OCI-LY7 (cell line): Measurements from ENCODE around the gene KIAA0232. TPM values are rescaled to one million over a fixed set of nuclear protein-coding genes. Genes with fewer than 3 reads are reported as not detected.
"Not testable (repeated sequence)": the region's sequence is repeated elsewhere in the genome, so short reads cannot be mapped to it uniquely, and the experiment has no call there.

ENCODE experiments used
- BruUV-seq: library from RNA; stranded (reverse); fragments of 400-500 nt; replicated peaks from 2 replicates; lab custom pipeline; 2021; lab: Mats Ljungman, UMichigan
- CTCF ChIA-PET: fragments of 300-600 bp; sonication (Branson Sonifier 250); formaldehyde crosslinking; loops from one replicate; lab custom pipeline; 2022; ENCODE audit warnings: antibody characterized with exemption; ENCODE audit not compliant: unreplicated experiment; lab: Charles Lee
- POLR2A ChIA-PET: fragments of 300-600 bp; sonication (Branson Sonifier 250); formaldehyde crosslinking; loops from one replicate; lab custom pipeline; 2022; ENCODE audit warnings: antibody characterized with exemption; lab: Charles Lee
- DNase-seq: peaks from one replicate; pipeline ENCODE4 v3.0.0-alpha.2; 2015; ENCODE audit warnings: low spot score
- H2AFZ ChIP-seq: fragments of 200-600 bp; sonication (generic), shearing (Covaris generic); 2 replicates; pipeline ENCODE4 v1.6.1; 2014; ENCODE audit warnings: mild to moderate bottlenecking, antibody characterized with exemption, low read length, moderate library complexity
- H3K27ac ChIP-seq: fragments of 200-600 bp; sonication (generic); 2 replicates; pipeline ENCODE4 v1.5.1; 2014; ENCODE audit warnings: mixed run types, low read depth, mild to moderate bottlenecking, moderate library complexity, low read length, inconsistent platforms; ENCODE audit not compliant: poor library complexity, severe bottlenecking
- H3K36me3 ChIP-seq: fragments of 200-600 bp; sonication (generic); 2 replicates; pipeline ENCODE4 v1.6.1; 2014; ENCODE audit warnings: mild to moderate bottlenecking, antibody characterized with exemption, low read length, moderate library complexity, mixed read lengths; ENCODE audit not compliant: insufficient read depth
- H3K4me1 ChIP-seq: fragments of 200-600 bp; sonication (generic); 2 replicates; pipeline ENCODE4 v1.5.1; 2014; ENCODE audit warnings: mild to moderate bottlenecking, low read length; ENCODE audit not compliant: insufficient read depth, poor library complexity, severe bottlenecking
- H3K4me2 ChIP-seq: fragments of 200-600 bp; sonication (generic); 2 replicates; pipeline ENCODE4 v1.6.1; 2014; ENCODE audit warnings: mild to moderate bottlenecking, low read length
- H3K4me3 ChIP-seq: fragments of 200-600 bp; sonication (generic); 2 replicates; pipeline ENCODE4 v1.5.1; 2014; ENCODE audit warnings: mild to moderate bottlenecking, low read depth, low read length; ENCODE audit not compliant: poor library complexity, severe bottlenecking
- H3K79me2 ChIP-seq: fragments of 200-600 bp; sonication (generic); 2 replicates; pipeline ENCODE4 v1.6.1; 2016; ENCODE audit warnings: low read depth, mild to moderate bottlenecking, low read length, moderate library complexity, mixed read lengths; ENCODE audit not compliant: insufficient read depth
- H3K9me2 ChIP-seq: fragments of 200-600 bp; sonication (generic); 2 replicates; pipeline ENCODE4 v1.6.1; 2016; ENCODE audit warnings: mild to moderate bottlenecking, low read length, mixed read lengths; ENCODE audit not compliant: insufficient read depth
- H3K9me3 ChIP-seq: fragments of 200-600 bp; sonication (generic); 2 replicates; pipeline ENCODE4 v1.6.1; 2014; ENCODE audit warnings: mild to moderate bottlenecking, mixed run types, low read length, mixed read lengths
- H4K20me1 ChIP-seq: fragments of 200-600 bp; sonication (generic); 2 replicates; pipeline ENCODE4 v1.6.1; 2014; ENCODE audit warnings: mild to moderate bottlenecking, antibody characterized with exemption, low read length, moderate library complexity, mixed read lengths; ENCODE audit not compliant: insufficient read depth
- CTCF ChIP-seq: fragments of 200-600 bp; sonication (generic); conservative IDR thresholded peaks from 2 replicates; pipeline ENCODE4 v1.5.1; 2014; ENCODE audit warnings: mild to moderate bottlenecking, antibody characterized with exemption, low read length, moderate library complexity, mixed read lengths
- EZH2phosphoT487 ChIP-seq: fragments of 200-600 bp; sonication (generic); IDR thresholded peaks from 2 replicates; pipeline ENCODE4 v1.6.1; 2018; ENCODE audit warnings: low read depth, borderline replicate concordance, mild to moderate bottlenecking, mixed run types, antibody characterized with exemption, low read length, moderate library complexity, mixed read lengths
- intact Hi-C: fragments of 100-400 bp; cut with micrococcal nuclease; formaldehyde crosslinking; loops from one replicate; pipeline ENCODE4 v1.10.0; 2022; ENCODE audit not compliant: unreplicated experiment
- total RNA-seq, 2 experiments: library from RNA; depleted of rRNA in 1 of 2; stranded (reverse); fragments of >200 nt in 1 of 2; shearing (Covaris generic) in 1 of 2; gene quantifications; 2 replicates each; pipeline ENCODE4 v1.2.3, GENCODE V29; 2014 to 2022

The KIAA0232 gene
- total RNA-seq, 2 experiments from 2014 or later, result 7.5 to 13.5 TPM

- Histone ChIP-seq H4K20me1 (no peaks in the 10 kb centered on the region), H3K36me3 (no peaks in the 10 kb centered on the region), H3K9me3 (peaks cover 10% of the 10 kb centered on the region), H3K79me2 (no peaks in the 10 kb centered on the region), H3K9me2 (no peaks in the 10 kb centered on the region), H3K4me1 (no peaks in the 10 kb centered on the region), H3K4me3 (no peak overlapping the region), H3K4me2 (no peak overlapping the region), H3K27ac (no peak overlapping the region), H2AFZ (no peak overlapping the region)
- no TSS peak for BruUV-seq
- intact Hi-C loops, result no loop called here
- ChIA-PET CTCF (no interaction called here), POLR2A (no interaction called here)
- DNase-seq, result no peak
- TF ChIP-seq CTCF (no peak), EZH2phosphoT487 (no peak)
Observed at GRCh38 chr4:6890358-6890757, 107.8 kb downstream of the KIAA0232 start.

- H3K9me3 ChIP-seq, result peaks cover 10% of the 10 kb centered on the region
- BruUV-seq, H3K27ac ChIP-seq, H3K4me2 ChIP-seq, H3K4me3 ChIP-seq, H3K36me3 ChIP-seq, H2AFZ ChIP-seq, H3K4me1 ChIP-seq, CTCF ChIA-PET, H3K9me2 ChIP-seq, intact Hi-C loops, H4K20me1 ChIP-seq, DNase-seq, H3K79me2 ChIP-seq: not testable (repeated sequence)
- POLR2A ChIA-PET, result interaction anchor here (0.6 kb wide), 1 partner anchor 32 kb away, joined by 4 read pairs; no protein-coding TSS in a partner anchor
Observed at GRCh38 chr4:6890971-6891370, 108.4 kb downstream of the KIAA0232 start.

- no peak for DNase-seq
- H3K4me2 ChIP-seq, result no peak overlapping the region
- intact Hi-C loops, result no loop called here
- no peak for TF ChIP-seq CTCF
- TF ChIP-seq EZH2phosphoT487, result no peak
- H2AFZ ChIP-seq, result no peak overlapping the region
- BruUV-seq, result no TSS peak
- H3K79me2 ChIP-seq, result no peaks in the 10 kb centered on the region
- H4K20me1 ChIP-seq, result no peaks in the 10 kb centered on the region
- H3K4me1 ChIP-seq, result no peaks in the 10 kb centered on the region
- no peaks in the 10 kb centered on the region for H3K9me2 ChIP-seq
- CTCF ChIA-PET, result no interaction called here
- no peak overlapping the region for H3K27ac ChIP-seq
- H3K4me3 ChIP-seq, result no peak overlapping the region
- no peaks in the 10 kb centered on the region for H3K36me3 ChIP-seq
- POLR2A ChIA-PET, result interaction anchor here (0.6 kb wide), 1 partner anchor 33 kb away, joined by 4 read pairs; no protein-coding TSS in a partner anchor
- peaks cover 10% of the 10 kb centered on the region for H3K9me3 ChIP-seq
Observed at GRCh38 chr4:6891436-6892170, 109.1 kb downstream of the KIAA0232 start.
